ENCODE results near the gene GAL3ST2.

The GAL3ST2 gene

DNA sequence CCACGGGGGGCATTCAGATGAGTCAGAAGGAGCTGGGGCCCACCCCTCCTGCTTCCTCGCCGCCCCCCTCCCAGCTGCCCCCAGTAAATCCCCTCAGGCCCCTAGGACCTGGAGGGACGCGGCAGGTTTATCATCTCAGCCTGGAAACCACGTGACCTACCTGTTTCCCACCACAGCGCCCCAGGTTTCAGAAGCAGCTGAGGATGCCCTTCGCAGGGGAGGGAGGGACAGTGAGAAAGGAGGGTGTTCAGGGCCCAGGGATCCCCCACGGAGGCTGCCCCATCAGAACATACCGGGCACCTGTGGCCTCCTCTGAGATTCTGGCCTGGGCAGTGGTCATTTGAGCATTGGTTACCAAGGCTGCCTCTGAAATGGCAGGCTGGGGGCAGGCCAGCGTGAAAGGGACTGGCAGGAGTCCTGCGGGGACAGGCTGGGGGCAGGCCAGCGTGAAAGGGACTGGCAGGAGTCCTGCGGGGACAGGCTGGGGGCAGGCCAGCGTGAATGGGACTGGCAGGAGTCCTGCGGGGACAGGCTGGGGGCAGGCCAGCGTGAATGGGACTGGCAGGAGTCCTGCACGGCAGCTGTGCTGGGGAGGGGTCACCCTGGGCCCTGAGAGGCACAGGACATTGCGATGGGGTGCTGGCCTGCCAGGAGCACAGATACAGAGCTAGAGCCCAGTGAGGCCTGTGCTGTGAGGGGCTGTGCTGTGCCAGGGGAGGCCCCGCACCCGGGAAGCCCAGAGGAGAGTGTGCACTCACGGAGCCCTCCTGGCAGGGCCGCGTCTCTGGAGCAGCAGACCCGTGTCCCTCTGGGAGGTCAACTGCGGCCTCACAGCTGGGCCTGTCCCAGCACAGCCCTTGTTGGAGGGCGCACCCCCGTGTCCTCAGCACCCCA lies 33.9 kb downstream of the GAL3ST2 start:
- no peak overlapping the region for H3K4me3 ChIP-seq (replicated peaks; ENCODE audit: low read depth, low read length)
- DNase-seq (ENCODE audit: extremely low read depth, low read depth) = no peak
- TF ChIP-seq, protein P1, sequence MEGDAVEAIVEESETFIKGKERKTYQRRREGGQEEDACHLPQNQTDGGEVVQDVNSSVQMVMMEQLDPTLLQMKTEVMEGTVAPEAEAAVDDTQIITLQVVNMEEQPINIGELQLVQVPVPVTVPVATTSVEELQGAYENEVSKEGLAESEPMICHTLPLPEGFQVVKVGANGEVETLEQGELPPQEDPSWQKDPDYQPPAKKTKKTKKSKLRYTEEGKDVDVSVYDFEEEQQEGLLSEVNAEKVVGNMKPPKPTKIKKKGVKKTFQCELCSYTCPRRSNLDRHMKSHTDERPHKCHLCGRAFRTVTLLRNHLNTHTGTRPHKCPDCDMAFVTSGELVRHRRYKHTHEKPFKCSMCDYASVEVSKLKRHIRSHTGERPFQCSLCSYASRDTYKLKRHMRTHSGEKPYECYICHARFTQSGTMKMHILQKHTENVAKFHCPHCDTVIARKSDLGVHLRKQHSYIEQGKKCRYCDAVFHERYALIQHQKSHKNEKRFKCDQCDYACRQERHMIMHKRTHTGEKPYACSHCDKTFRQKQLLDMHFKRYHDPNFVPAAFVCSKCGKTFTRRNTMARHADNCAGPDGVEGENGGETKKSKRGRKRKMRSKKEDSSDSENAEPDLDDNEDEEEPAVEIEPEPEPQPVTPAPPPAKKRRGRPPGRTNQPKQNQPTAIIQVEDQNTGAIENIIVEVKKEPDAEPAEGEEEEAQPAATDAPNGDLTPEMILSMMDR (IDR thresholded peaks at IDR 0.05; ENCODE audit: low read depth, low read length, missing control alignments) = no peak

DNA sequence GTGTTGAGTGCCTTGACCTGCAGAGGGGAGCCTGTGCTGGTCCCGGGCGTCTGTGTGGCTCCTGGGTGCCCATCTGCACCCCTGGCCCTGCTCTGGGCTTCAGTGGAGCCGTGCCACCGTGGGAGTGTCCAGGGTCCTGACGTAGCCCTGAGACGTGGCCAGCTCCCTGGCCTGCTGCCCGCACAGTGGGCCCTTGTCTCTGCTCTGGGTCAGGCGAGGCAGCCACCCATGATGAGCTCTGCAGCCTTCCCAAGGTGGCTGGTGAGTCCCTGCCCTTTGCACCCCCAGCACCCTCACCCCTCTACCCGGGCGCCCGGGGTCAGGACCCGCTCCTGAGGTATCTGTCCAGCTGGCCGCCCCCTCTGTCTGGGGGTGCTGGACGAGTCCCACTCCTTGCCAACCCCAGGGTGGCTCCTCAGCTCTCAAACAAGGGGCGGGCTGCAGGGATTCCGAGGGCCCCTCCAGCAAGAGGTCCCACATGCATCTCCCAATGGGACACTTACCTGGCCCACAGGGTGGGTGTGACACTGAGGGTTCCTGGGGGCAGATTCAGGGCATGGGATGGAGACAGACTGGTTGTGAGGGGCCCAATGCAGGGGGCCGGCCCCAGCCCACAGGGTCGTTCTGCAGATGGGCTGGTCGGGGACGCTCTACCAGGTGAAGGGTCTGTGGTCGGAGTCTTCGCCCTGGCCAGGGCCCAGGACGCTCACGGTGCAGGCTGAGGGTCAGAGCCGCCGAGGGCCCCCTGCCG lies 34.8 kb downstream of the GAL3ST2 start:
- TF ChIP-seq, protein P1 (IDR thresholded peaks at IDR 0.05; ENCODE audit: low read depth, low read length, missing control alignments) = no peak
- DNase-seq (ENCODE audit: extremely low read depth, low read depth) = no peak
- H3K4me3 ChIP-seq (replicated peaks; ENCODE audit: low read depth, low read length) = no peak overlapping the region

DNA sequence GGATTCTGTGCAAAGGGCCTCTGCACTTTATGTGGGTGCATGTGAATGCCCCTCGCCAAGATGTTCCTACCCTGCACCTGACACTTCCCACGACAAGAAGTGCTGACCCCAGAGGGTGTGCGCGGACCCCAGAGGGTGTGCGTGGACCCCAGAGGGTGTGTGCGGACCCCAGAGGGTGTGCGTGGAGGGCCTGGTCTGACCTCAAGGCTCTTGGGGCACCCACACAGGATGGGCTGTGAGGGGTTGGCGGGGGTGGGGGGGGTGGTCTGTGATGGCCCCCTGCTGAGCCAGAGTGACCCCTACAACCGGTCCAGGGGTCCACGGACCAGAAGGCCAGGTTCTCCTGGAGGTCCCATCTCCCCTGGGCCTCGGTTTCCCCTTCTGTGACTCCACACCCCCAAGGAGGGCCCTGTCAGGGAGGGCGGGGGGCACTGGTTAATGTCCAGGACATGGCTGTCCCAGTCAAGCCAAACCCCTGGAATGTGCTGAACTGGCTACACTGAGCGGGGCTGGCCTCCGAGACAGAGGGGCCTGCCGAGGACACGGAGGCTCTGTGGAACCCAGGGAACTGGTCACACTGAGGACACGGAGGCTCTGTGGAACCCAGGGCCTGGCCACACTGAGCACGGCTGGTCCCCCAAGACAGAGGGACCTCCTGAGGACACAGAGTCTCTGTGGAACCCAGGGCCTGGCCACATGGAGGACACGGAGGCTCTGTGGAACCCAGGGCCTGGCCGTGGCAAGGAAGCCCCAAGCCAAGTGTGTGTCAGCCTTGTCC lies 35.5 kb downstream of the GAL3ST2 start:
- TF ChIP-seq, protein P1 (IDR thresholded peaks at IDR 0.05; ENCODE audit: low read depth, low read length, missing control alignments) = no peak
- DNase-seq (ENCODE audit: extremely low read depth, low read depth) = no peak
- H3K4me3 ChIP-seq (replicated peaks; ENCODE audit: low read depth, low read length) = no peak overlapping the region

DNA sequence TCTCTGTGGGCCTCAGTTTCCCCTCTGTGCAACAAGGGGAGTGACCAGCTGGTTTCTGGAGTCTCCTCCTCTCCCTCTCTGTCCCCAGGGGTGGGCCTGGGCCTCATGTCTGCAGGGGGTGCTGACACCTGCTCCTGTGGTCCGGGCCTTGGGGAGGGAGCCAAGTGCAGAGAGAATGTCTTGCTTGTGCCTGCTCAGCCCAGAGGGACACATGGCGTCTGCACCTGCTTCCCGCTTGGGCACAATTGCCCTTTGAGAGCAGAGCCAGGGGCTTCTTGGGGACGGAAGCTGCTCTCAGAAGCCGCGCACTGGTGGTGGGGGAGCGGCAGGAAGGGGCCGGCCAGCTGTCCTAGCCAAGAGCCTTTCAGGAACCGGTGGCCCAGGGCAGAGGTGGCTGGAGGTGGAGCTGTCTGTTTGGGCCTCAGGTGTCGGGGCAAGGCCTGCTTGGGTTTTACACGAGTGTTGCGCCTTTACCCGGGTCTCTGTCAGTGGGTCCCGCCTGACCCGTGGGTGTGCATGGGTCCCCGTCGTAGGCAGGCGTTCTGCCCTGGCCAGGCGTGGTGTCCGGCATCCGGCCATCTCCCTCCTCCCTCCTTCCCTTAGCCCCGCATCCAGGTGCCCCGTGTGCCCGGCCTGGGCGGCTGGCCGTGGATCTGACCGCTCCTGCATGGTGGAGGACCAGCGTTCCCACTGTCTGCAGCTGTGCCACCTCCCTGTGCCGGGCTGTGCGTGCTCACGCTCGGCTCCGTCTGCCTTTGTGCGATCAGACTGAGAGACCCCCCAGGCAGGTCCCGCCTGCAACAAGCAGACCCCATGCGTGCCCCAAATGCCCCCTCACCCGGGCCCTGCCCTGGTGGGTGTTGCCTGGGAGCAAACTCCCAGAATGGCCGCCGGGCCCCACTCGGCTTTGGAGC lies 36.4 kb downstream of the GAL3ST2 start:
- DNase-seq (ENCODE audit: extremely low read depth, low read depth) = no peak
- H3K4me3 ChIP-seq (replicated peaks; ENCODE audit: low read depth, low read length) = no peak overlapping the region

DNA sequence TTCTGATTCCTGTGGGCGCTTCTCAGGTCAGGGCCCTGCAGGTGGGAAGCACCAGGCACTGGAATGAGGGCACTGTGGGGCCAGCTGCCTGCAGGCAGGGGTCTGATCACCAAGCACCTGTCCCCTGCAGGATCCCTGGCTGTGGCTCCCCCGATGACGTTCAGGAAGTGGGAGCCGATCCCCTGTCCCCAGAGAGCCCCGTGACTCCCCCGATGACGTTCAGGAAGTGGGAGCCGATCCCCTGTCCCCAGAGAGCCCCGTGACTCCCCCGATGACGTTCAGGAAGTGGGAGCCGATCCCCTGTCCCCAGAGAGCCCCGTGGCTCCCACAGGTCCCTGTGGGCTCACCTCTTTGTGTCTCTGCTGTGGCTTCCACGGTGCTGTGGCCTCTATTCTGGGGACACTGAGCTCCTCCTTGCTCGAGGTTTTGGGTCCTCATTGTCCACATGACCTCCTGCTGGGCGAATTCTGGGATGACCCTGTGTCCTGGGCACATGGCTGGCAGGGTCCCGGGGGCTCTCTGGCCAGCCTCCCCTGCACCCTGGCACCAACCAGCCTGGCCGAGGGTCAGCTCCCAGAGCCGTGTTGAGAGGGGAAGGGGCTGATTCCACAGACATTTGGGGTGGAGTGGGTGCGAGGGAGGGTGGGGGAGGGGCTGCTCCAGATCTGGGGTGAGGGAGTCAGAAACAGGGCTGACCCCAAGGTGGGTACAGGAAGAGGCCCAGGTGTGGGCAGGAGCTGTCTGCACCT lies 37.2 kb downstream of the GAL3ST2 start:
- DNase-seq (ENCODE audit: extremely low read depth, low read depth) = no peak
- TF ChIP-seq, protein P1 (IDR thresholded peaks at IDR 0.05; ENCODE audit: low read depth, low read length, missing control alignments) = no peak
- H3K4me3 ChIP-seq (replicated peaks; ENCODE audit: low read depth, low read length) = no peak overlapping the region

More for the DNA sequence above, 36.4 kb downstream of the GAL3ST2 start:
- TF ChIP-seq, protein P1 (IDR thresholded peaks at IDR 0.05; ENCODE audit: low read depth, low read length, missing control alignments) = no peak
